HG02642 (cell line): ENCODE data around the gene CLEC1A.

Source experiments
- ATAC-seq: cut with Tn5 transposase; IDR thresholded peaks from one replicate; pipeline ENCODE4 v1.9.1; 2021; ENCODE audit warnings: mild to moderate bottlenecking; ENCODE audit not compliant: unreplicated experiment, poor library complexity

The CLEC1A gene

GRCh38 chr12:10102322-10102721 is 3.5 kb upstream of the CLEC1A start:
- ATAC-seq = no peak

- ATAC-seq = no peak
These were observed 2.9 kb upstream of the CLEC1A start for GRCh38 chr12:10101648-10102220.

- no peak for ATAC-seq
These were observed 2.3 kb upstream of the CLEC1A start for GRCh38 chr12:10101042-10101579.

GRCh38 chr12:10097521-10097920 is 1.3 kb downstream of the CLEC1A start:
- no peak for ATAC-seq

GRCh38 chr12:10095971-10096370 is 2.8 kb downstream of the CLEC1A start:
- no peak for ATAC-seq

- ATAC-seq = no peak
These were observed 4.0 kb downstream of the CLEC1A start for GRCh38 chr12:10094646-10095395.

GRCh38 chr12:10088955-10089900 is 9.6 kb downstream of the CLEC1A start:
- no peak for ATAC-seq

GRCh38 chr12:10088031-10088430 is 10.8 kb downstream of the CLEC1A start:
- ATAC-seq = no peak

GRCh38 chr12:10086387-10086786 is 12.4 kb downstream of the CLEC1A start:
- ATAC-seq = no peak

- no peak for ATAC-seq
These were observed 14.1 kb downstream of the CLEC1A start for GRCh38 chr12:10084733-10085132.

GRCh38 chr12:10082117-10082874 is 16.5 kb downstream of the CLEC1A start:
- ATAC-seq = no peak

GRCh38 chr12:10075451-10075850 is 23.3 kb downstream of the CLEC1A start:
- ATAC-seq = no peak

GRCh38 chr12:10073261-10073660 is 25.5 kb downstream of the CLEC1A start:
- no peak for ATAC-seq

GRCh38 chr12:10072131-10072530 is 26.7 kb downstream of the CLEC1A start:
- no peak for ATAC-seq

GRCh38 chr12:10070380-10070779 is 28.4 kb downstream of the CLEC1A start:
- no peak for ATAC-seq

- no peak for ATAC-seq
These were observed 28.8 kb downstream of the CLEC1A start for GRCh38 chr12:10069976-10070375.

- no peak for ATAC-seq
These were observed 29.7 kb downstream of the CLEC1A start for GRCh38 chr12:10069099-10069498.

- ATAC-seq = no peak
These were observed 30.1 kb downstream of the CLEC1A start for GRCh38 chr12:10068644-10069043.

GRCh38 chr12:10067942-10068341 is 30.8 kb downstream of the CLEC1A start:
- ATAC-seq = no peak

GRCh38 chr12:10067264-10067663 is 31.5 kb downstream of the CLEC1A start:
- ATAC-seq = no peak
